K562 (cell line): ENCODE data around the gene FYB1. TPM values are rescaled to one million over a fixed set of nuclear protein-coding genes. Genes with fewer than 3 reads are reported as not detected.

Experiments
- ADNP ChIP-seq: fragments of 200-800 bp; sonication (Bioruptor generic); IDR thresholded peaks from 2 replicates; pipeline ENCODE4 v1.6.1; 2016; ENCODE audit warnings: missing genetic modification characterization, missing compliant biosample characterization
- ARNT ChIP-seq, 2 experiments: fragments of 450-650 bp; IDR thresholded peaks; 2 replicates each; pipeline ENCODE4 v1.6.1; 2016; ENCODE audit warnings: mild to moderate bottlenecking in 1 of 2
- ATF4 ChIP-seq: fragments of 450-650 bp; formaldehyde crosslinking; IDR thresholded peaks from 2 replicates; pipeline ENCODE4 v1.4.0; 2022; ENCODE audit warnings: mild to moderate bottlenecking, moderate library complexity
- ATF7 ChIP-seq: fragments of 450-650 bp; IDR thresholded peaks from 2 replicates; pipeline ENCODE4 v1.7.1; 2014; ENCODE audit warnings: mild to moderate bottlenecking, moderate library complexity
- CBFA2T3 ChIP-seq: fragments of 450-650 bp; IDR thresholded peaks from 2 replicates; pipeline ENCODE4 v1.6.1; 2017
- CBX5 ChIP-seq: IDR thresholded peaks from 2 replicates; pipeline ENCODE4 v1.6.1; 2014; ENCODE audit warnings: low read depth, borderline replicate concordance
- CC2D1A ChIP-seq: fragments of 450-650 bp; IDR thresholded peaks from 2 replicates; pipeline ENCODE4 v1.6.1; 2017; ENCODE audit warnings: mild to moderate bottlenecking
- KAT8 ChIP-seq: fragments of 450-650 bp; IDR thresholded peaks from 2 replicates; pipeline ENCODE4 v1.6.1; 2016; ENCODE audit warnings: low read depth, mild to moderate bottlenecking
- KDM5B ChIP-seq: fragments of 200-600 bp; sonication (generic); IDR thresholded peaks from 2 replicates; pipeline ENCODE4 v1.6.1; 2012; ENCODE audit warnings: low read depth, mild to moderate bottlenecking, moderate library complexity, low read length, control low read depth, inconsistent platforms; ENCODE audit not compliant: insufficient replicate concordance
- MAFF ChIP-seq: IDR thresholded peaks from 2 replicates; pipeline ENCODE4 v1.6.1; 2012; ENCODE audit warnings: low read length, improper control_type of control experiment
- MTA2 ChIP-seq: fragments of 450-650 bp; IDR thresholded peaks from 2 replicates; pipeline ENCODE4 v1.6.1; 2016; ENCODE audit warnings: low read depth
- MTA3 ChIP-seq: fragments of 450-650 bp; formaldehyde crosslinking; IDR thresholded peaks from 2 replicates; pipeline ENCODE4 v1.6.1; 2017; ENCODE audit warnings: mild to moderate bottlenecking, borderline replicate concordance
- NFIX ChIP-seq: fragments of 250-450 bp; sonication (Bioruptor Pico); IDR thresholded peaks from 2 replicates; pipeline ENCODE4 v1.4.0; 2020; ENCODE audit warnings: low read depth, mild to moderate bottlenecking, moderate library complexity
- NFRKB ChIP-seq: fragments of 450-650 bp; IDR thresholded peaks from 2 replicates; pipeline ENCODE4 v1.6.1; 2016; ENCODE audit warnings: low read depth
- NFYB ChIP-seq: IDR thresholded peaks from 2 replicates; pipeline ENCODE4 v1.6.1; 2011; ENCODE audit warnings: mild to moderate bottlenecking, moderate library complexity; ENCODE audit not compliant: insufficient read length; ENCODE audit errors: extremely low read depth
- NRF1 ChIP-seq, 2 experiments: fragments of 450-650 bp; IDR thresholded peaks in 1 of 2; conservative IDR thresholded peaks in 1 of 2; 2 replicates each; pipeline ENCODE4 v1.6.1; 2014; ENCODE audit warnings: mild to moderate bottlenecking in 2 of 2
- PHB ChIP-seq: fragments of 250-450 bp; sonication (Bioruptor Pico); IDR thresholded peaks from 2 replicates; pipeline ENCODE4 v1.5.0; 2021
- PHTF2 ChIP-seq: fragments of 250-450 bp; sonication (Bioruptor Pico); IDR thresholded peaks from 2 replicates; pipeline ENCODE4 v1.5.0; 2021; ENCODE audit warnings: mild to moderate bottlenecking
- RBM22 ChIP-seq: fragments of 200-400 bp; formaldehyde crosslinking; IDR thresholded peaks from 2 replicates; pipeline ENCODE4 v1.6.1; 2018; ENCODE audit warnings: low read length, low read depth; ENCODE audit not compliant: poor library complexity, severe bottlenecking
- SMARCB1 ChIP-seq: IDR thresholded peaks from 2 replicates; pipeline ENCODE4 v1.6.1; 2011; ENCODE audit warnings: improper control_type of control experiment, low read depth; ENCODE audit not compliant: insufficient read length
- TFE3 ChIP-seq: fragments of 450-650 bp; formaldehyde crosslinking; IDR thresholded peaks from 2 replicates; pipeline ENCODE4 v1.4.0; 2020; ENCODE audit warnings: mild to moderate bottlenecking, mixed read lengths
- XRCC4 ChIP-seq: IDR thresholded peaks from one replicate; pipeline ENCODE4 v1.6.1; 2011; ENCODE audit not compliant: insufficient read depth, insufficient read length; ENCODE audit errors: extremely low read depth
- ZBTB1 ChIP-seq: sonication (generic); formaldehyde crosslinking; IDR thresholded peaks from 2 replicates; pipeline ENCODE4 v1.8.1; 2023; ENCODE audit warnings: missing genetic modification reagents, low read depth, mild to moderate bottlenecking, borderline replicate concordance
- ZEB2 ChIP-seq: fragments of 450-650 bp; IDR thresholded peaks from 2 replicates; pipeline ENCODE4 v1.6.1; 2016
- ZNF134 ChIP-seq: fragments of 250-450 bp; sonication (Bioruptor Pico); conservative IDR thresholded peaks from 2 replicates; pipeline ENCODE4 v1.4.0; 2020
- ZNF655 ChIP-seq: fragments of 250-450 bp; sonication (Bioruptor Pico); IDR thresholded peaks from 2 replicates; pipeline ENCODE4 v1.5.0; 2021
- polyA plus RNA-seq, 8 experiments: library from polyadenylated mRNA; depleted of rRNA in 4 of 8; stranded (reverse) in 5 of 8; unstranded in 3 of 8; fragments of >200 nt; fragmentation: Nextera tagmentation in 2 of 8; fragmentation: Illumina TruSeq in 1 of 8; extraction: Ambion mirVana in 2 of 8; extraction: Trizol in 1 of 8; gene quantifications; 2 replicates each; pipeline versions ENCODE4 v1.2.1 to v1.2.3, GENCODE V29; 2011 to 2014; ENCODE audit warnings: inconsistent platforms in 1 of 8, missing spikeins in 1 of 8
- total RNA-seq, 7 experiments: library from RNA; depleted of rRNA in 6 of 7; stranded (reverse); fragments of >200 nt in 6 of 7; fragmentation: Illumina TruSeq in 2 of 7; extraction: Trizol in 2 of 7; gene quantifications; 2 replicates each; pipeline versions ENCODE4 v1.2.1 to v1.2.3, GENCODE V29; 2011 to 2021; ENCODE audit warnings: low replicate concordance in 1 of 7

Gene FYB1
- total and polyA plus RNA-seq, 9 of the 15 experiments (the other 6 are each of a cell fraction or from before 2014, with no cell fraction given), result 4.7 to 31.5 (median 9.7) TPM

- TF ChIP-seq NFIX (CRISPR knock-in tag), result no peak
- 0 out of 2 replicates have a peak, but pooled peaks have one; percentile 30 for TF ChIP-seq MTA3
- peak; percentile 40 for TF ChIP-seq SMARCB1
- TF ChIP-seq XRCC4, result no peak
- TF ChIP-seq ZNF655 (CRISPR knock-in tag), result no peak
- TF ChIP-seq NFRKB, result peak; percentile 36; the same call in 1 of the 2 replicates
- no peak for TF ChIP-seq NFYB
- TF ChIP-seq ZBTB1 (CRISPR knock-in tag), result no peak
- TF ChIP-seq NRF1 (conservative IDR thresholded peaks at IDR 0.05 in 1 of 2, IDR thresholded peaks at IDR 0.05 in 1 of 2), result no peak
- 0 out of 2 replicates have a peak, but pooled peaks have one; percentile 30 for TF ChIP-seq KAT8
- peak; percentile 68 for TF ChIP-seq ATF7
- no peak for TF ChIP-seq ATF4 (CRISPR knock-in tag)
- TF ChIP-seq MTA2, result peak; percentile 13; the same call in 1 of the 2 replicates
- peak; percentile 47; the same call in 1 of the 2 replicates for TF ChIP-seq MAFF
- TF ChIP-seq PHTF2 (CRISPR knock-in tag), result no peak
- TF ChIP-seq CBFA2T3, result peak; percentile 15; the same call in 1 of the 2 replicates
- peak; percentile 61; the same call in 1 of the 2 replicates for TF ChIP-seq ZEB2
- TF ChIP-seq ZNF134 (CRISPR knock-in tag), result no peak
- TF ChIP-seq ARNT (IDR thresholded peaks at IDR 0.05), result peak; percentile 28 to 36; a peak in 1 of 4 replicates
- TF ChIP-seq PHB (CRISPR knock-in tag), result no peak
- TF ChIP-seq TFE3 (CRISPR knock-in tag), result no peak
- TF ChIP-seq CBX5, result no peak
- peak; percentile 68 for TF ChIP-seq ADNP
- TF ChIP-seq CC2D1A, result peak; percentile 59; the same call in 1 of the 2 replicates
- no peak for TF ChIP-seq RBM22
- no peak for TF ChIP-seq KDM5B
Measured at GRCh38 chr5:39076757-39077728, 142.3 kb downstream of the FYB1 start (continued).
